Tibial nerve (tissue), 4 donors: ENCODE results near the gene C6orf15.

Experiments used
- CTCF ChIP-seq, 5 experiments: fragments of 200-600 bp in 3 of 5; fragments of 450-650 bp in 2 of 5; sonication (generic) in 3 of 5; IDR thresholded peaks; one replicate each; pipeline ENCODE4 v1.5.1; 2016 to 2019; ENCODE audit warnings: antibody characterized with exemption in 5 of 5, mild to moderate bottlenecking in 3 of 5, moderate library complexity in 2 of 5
- EP300 ChIP-seq, 2 donors: sonication (generic); formaldehyde crosslinking; IDR thresholded peaks; one replicate each; pipeline ENCODE4 v1.6.1; 2017; ENCODE audit warnings: antibody characterized with exemption in 2 of 2, mild to moderate bottlenecking in 1 of 2
- POLR2A ChIP-seq, 2 donors: fragments of 450-650 bp; IDR thresholded peaks; one replicate each; pipeline ENCODE4 v1.6.1; 2017; ENCODE audit warnings: antibody characterized with exemption in 2 of 2, mild to moderate bottlenecking in 2 of 2, moderate library complexity in 2 of 2

- TF ChIP-seq CTCF (IDR thresholded peaks at IDR 0.05) (no peak), POLR2A (IDR thresholded peaks at IDR 0.05) (no peak), EP300 (IDR thresholded peaks at IDR 0.05) (no peak)
Measured at GRCh38 chr6:31094389-31094881, 17.9 kb downstream of the C6orf15 start.
